K562 (cell line): ENCODE measurements around the gene KRT76. TPM values are rescaled to one million over a fixed set of nuclear protein-coding genes. Genes with fewer than 3 reads are reported as not detected.

Source experiments
- ATAC-seq: fragments of 200-7000 bp; cut with Tn5 transposase; 3 replicates; pipeline ENCODE4 v1.9.1; 2020; ENCODE audit warnings: moderate library complexity
- BruUV-seq: library from RNA; stranded (reverse); fragments of 400-500 nt; replicated peaks from 2 replicates; lab custom pipeline; 2021; lab: Mats Ljungman, UMichigan
- CTCF ChIA-PET: fragments of 300-600 bp; formaldehyde crosslinking; extraction: SDS; loops from one replicate; lab custom pipeline; 2021; ENCODE audit warnings: low intra/inter-chr PET ratio; lab: Yijun Ruan, JAX
- POLR2A ChIA-PET: fragments of 300-600, 350-650 bp; sonication (Branson Sonifier 250); formaldehyde crosslinking; extraction: SDS; loops from one replicate; lab custom pipeline; 2021; ENCODE audit warnings: antibody characterized with exemption, inconsistent platforms; lab: Yijun Ruan, JAX
- DNase-seq, 4 experiments: peaks; one replicate each; pipeline versions ENCODE4 v3.0.0 to v3.0.0-alpha.2; 2011 to 2018; ENCODE audit warnings: low spot score in 3 of 4, mixed read lengths in 3 of 4; ENCODE audit errors: extremely low read depth in 1 of 4
- FAIRE-seq: peaks from 2 replicates; lab custom pipeline; 2011; peaks lifted over from hg19 to GRCh38; lab: Jason Lieb, UNC
- H2AFZ ChIP-seq: 2 replicates; pipeline ENCODE4 v1.6.0; 2011; ENCODE audit warnings: low read depth, low read length, control low read depth, inconsistent platforms
- H3K27ac ChIP-seq: fragments of 200-600 bp; 3 replicates; pipeline ENCODE4 v1.8.0; 2011; ENCODE audit warnings: low read depth, mild to moderate bottlenecking, control low read depth, inconsistent platforms, low read length, moderate library complexity, mixed read lengths; ENCODE audit errors: extremely low read depth
- H3K27me3 ChIP-seq, 2 experiments: fragments of 300-600 bp in 1 of 2; 2 replicates in 1 of 2; 3 replicates in 1 of 2; pipeline versions ENCODE4 v1.6.0 to v1.8.0; 2011; ENCODE audit warnings: inconsistent platforms in 2 of 2, low read length in 2 of 2, mild to moderate bottlenecking in 1 of 2, mixed read lengths in 1 of 2, moderate library complexity in 1 of 2; ENCODE audit not compliant: control insufficient read depth in 2 of 2, insufficient read depth in 2 of 2
- H3K36me3 ChIP-seq: fragments of 300-600 bp; 3 replicates; pipeline ENCODE4 v1.8.0; 2011; ENCODE audit warnings: mild to moderate bottlenecking, low read length, inconsistent platforms; ENCODE audit not compliant: control insufficient read depth, insufficient read depth
- H3K4me1 ChIP-seq, 2 experiments: fragments of 200-600 bp in 1 of 2; replicated peaks in 1 of 2; 2 replicates in 1 of 2; 3 replicates in 1 of 2; pipeline versions ENCODE4 v1.5.1 to v1.8.0; 2011; ENCODE audit warnings: inconsistent platforms in 2 of 2, low read length in 2 of 2, mild to moderate bottlenecking in 1 of 2, mixed read lengths in 1 of 2, moderate library complexity in 1 of 2; ENCODE audit not compliant: control insufficient read depth in 2 of 2, insufficient read depth in 2 of 2
- H3K4me2 ChIP-seq: 2 replicates; pipeline ENCODE4 v1.6.1; 2011; ENCODE audit warnings: low read length, control low read depth, inconsistent platforms, mixed read lengths; ENCODE audit not compliant: insufficient read depth
- H3K4me3 ChIP-seq: fragments of 200-600 bp; sonication (generic), shearing (Covaris generic); 2 replicates; pipeline ENCODE4 v1.5.1; 2016; ENCODE audit warnings: control low read depth, inconsistent platforms
- H3K79me2 ChIP-seq: fragments of 200-600 bp; 3 replicates; pipeline ENCODE4 v1.8.0; 2011; ENCODE audit warnings: low read length, inconsistent platforms; ENCODE audit not compliant: control insufficient read depth, insufficient read depth
- H3K9ac ChIP-seq, 2 experiments: 2 replicates each; pipeline versions ENCODE4 v1.6.0 to v1.6.1; 2011; ENCODE audit warnings: low read depth in 2 of 2, low read length in 2 of 2, control low read depth in 1 of 2, inconsistent platforms in 1 of 2, mild to moderate bottlenecking in 1 of 2, mixed read lengths in 1 of 2; ENCODE audit not compliant: insufficient read depth in 1 of 2
- H3K9me1 ChIP-seq: one replicate; pipeline ENCODE4 v1.6.0; 2011; ENCODE audit warnings: inconsistent platforms, mild to moderate bottlenecking, low read length, moderate library complexity; ENCODE audit not compliant: control insufficient read depth, insufficient read depth
- H3K9me3 ChIP-seq: replicated peaks from 2 replicates; pipeline ENCODE4 v1.5.1; 2011; ENCODE audit warnings: low read depth, low read length, inconsistent platforms; ENCODE audit not compliant: control insufficient read depth, insufficient read depth
- H4K20me1 ChIP-seq: replicated peaks from 2 replicates; pipeline ENCODE4 v1.6.1; 2011; ENCODE audit warnings: low read length, inconsistent platforms, mixed read lengths; ENCODE audit not compliant: control insufficient read depth, insufficient read depth
- ARNT ChIP-seq, 2 experiments: fragments of 450-650 bp; IDR thresholded peaks; 2 replicates each; pipeline ENCODE4 v1.6.1; 2016; ENCODE audit warnings: mild to moderate bottlenecking in 1 of 2
- CTBP1 ChIP-seq: fragments of 450-650 bp; IDR thresholded peaks from 2 replicates; pipeline ENCODE4 v1.6.1; 2016; ENCODE audit warnings: borderline replicate concordance
- ETS2 ChIP-seq: IDR thresholded peaks from 2 replicates; pipeline ENCODE4 v1.6.1; 2016; ENCODE audit warnings: borderline replicate concordance, missing genetic modification characterization, mild to moderate bottlenecking, moderate library complexity, missing compliant biosample characterization; ENCODE audit not compliant: poor library complexity, severe bottlenecking
- GABPB2 ChIP-seq: fragments of 250-450 bp; sonication (Bioruptor Pico); conservative IDR thresholded peaks from 2 replicates; pipeline ENCODE4 v1.5.1; 2021; ENCODE audit warnings: mild to moderate bottlenecking
- HSF4 ChIP-seq: fragments of 250-450 bp; sonication (Bioruptor Pico); IDR thresholded peaks from 2 replicates; pipeline ENCODE4 v2.1.2; 2022; ENCODE audit warnings: mild to moderate bottlenecking, moderate library complexity, borderline replicate concordance
- NCOA4 ChIP-seq: fragments of 450-650 bp; IDR thresholded peaks from 2 replicates; pipeline ENCODE4 v1.6.1; 2018; ENCODE audit warnings: mild to moderate bottlenecking; ENCODE audit not compliant: partially characterized antibody
- POLR2G ChIP-seq: fragments of 200-400 bp; formaldehyde crosslinking; IDR thresholded peaks from 2 replicates; pipeline ENCODE4 v1.6.1; 2017; ENCODE audit warnings: low read depth, mild to moderate bottlenecking, antibody characterized with exemption, low read length, moderate library complexity
- RBFOX2 ChIP-seq: fragments of 200-400 bp; formaldehyde crosslinking; IDR thresholded peaks from 2 replicates; pipeline ENCODE4 v1.6.1; 2017; ENCODE audit warnings: low read depth, mild to moderate bottlenecking, low read length, moderate library complexity
- RNF2 ChIP-seq: sonication (generic); IDR thresholded peaks from 2 replicates; pipeline ENCODE4 v1.6.1; 2016
- SMARCC2 ChIP-seq: fragments of 450-650 bp; IDR thresholded peaks from 2 replicates; pipeline ENCODE4 v1.6.1; 2017; ENCODE audit warnings: antibody characterized with exemption, moderate library complexity, mild to moderate bottlenecking, low read depth
- TRIM28 ChIP-seq: fragments of 450-650 bp; IDR thresholded peaks from 2 replicates; pipeline ENCODE4 v1.6.1; 2017
- ZBED1 ChIP-seq: IDR thresholded peaks from 2 replicates; pipeline ENCODE4 v1.6.1; 2014
- ZNF146 ChIP-seq: IDR thresholded peaks from one replicate; pipeline ENCODE4 v1.6.1; 2018; ENCODE audit warnings: missing compliant biosample characterization; ENCODE audit not compliant: unreplicated experiment
- WGBS: fragments of 100-300 bp; shearing (Covaris generic); methylation state at CpG from one replicate; pipeline ENCODE4 v1.1.6; 2016; ENCODE audit warnings: low coverage, mixed read lengths; ENCODE audit not compliant: insufficient coverage; ENCODE audit errors: missing lambda C conversion rate; 5-methylcytosine and 5-hydroxymethylcytosine counted together
- in situ Hi-C: fragments of 300-500 bp; cut with MboI; formaldehyde crosslinking; loops from 4 replicates; pipeline ENCODE4 v1.15.0; 2018; ENCODE audit warnings: inconsistent platforms, mixed read lengths
- intact Hi-C: fragments of 100-400 bp; cut with micrococcal nuclease; formaldehyde crosslinking; loops from 2 replicates; pipeline ENCODE4 v1.14.2; 2022
- polyA plus RNA-seq, 8 experiments: library from polyadenylated mRNA; depleted of rRNA in 4 of 8; stranded (reverse) in 5 of 8; unstranded in 3 of 8; fragments of >200 nt; fragmentation: Nextera tagmentation in 2 of 8; fragmentation: Illumina TruSeq in 1 of 8; extraction: Ambion mirVana in 2 of 8; extraction: Trizol in 1 of 8; gene quantifications; 2 replicates each; pipeline versions ENCODE4 v1.2.1 to v1.2.3, GENCODE V29; 2011 to 2014; ENCODE audit warnings: inconsistent platforms in 1 of 8, missing spikeins in 1 of 8
- total RNA-seq, 7 experiments: library from RNA; depleted of rRNA in 6 of 7; stranded (reverse); fragments of >200 nt in 6 of 7; fragmentation: Illumina TruSeq in 2 of 7; extraction: Trizol in 2 of 7; gene quantifications; 2 replicates each; pipeline versions ENCODE4 v1.2.1 to v1.2.3, GENCODE V29; 2011 to 2021; ENCODE audit warnings: low replicate concordance in 1 of 7
- TF ChIP-seq, protein P1 (sequence below): fragments of 450-650 bp; formaldehyde crosslinking; IDR thresholded peaks from 2 replicates; pipeline ENCODE4 v1.4.0; 2020; ENCODE audit warnings: mild to moderate bottlenecking, moderate library complexity
- TF ChIP-seq, protein P2 (sequence below), 2 experiments: fragments of 450-650 bp; conservative IDR thresholded peaks; 2 replicates each; pipeline ENCODE4 v1.6.1; 2017; ENCODE audit warnings: mild to moderate bottlenecking in 2 of 2, moderate library complexity in 2 of 2
- TF ChIP-seq, protein P3 (sequence below): fragments of 450-650 bp; formaldehyde crosslinking; IDR thresholded peaks from 2 replicates; pipeline ENCODE4 v1.4.0; 2022; ENCODE audit warnings: missing genetic modification characterization
- TF ChIP-seq, protein P4 (sequence below): IDR thresholded peaks from 2 replicates; pipeline ENCODE4 v1.6.1; 2011; ENCODE audit warnings: borderline replicate concordance, low read depth, mild to moderate bottlenecking, moderate library complexity, low read length; ENCODE audit not compliant: insufficient read depth, poor library complexity, severe bottlenecking

KRT76 gene
- total and polyA plus RNA-seq, 9 of the 15 experiments (the other 6 are each of a cell fraction or from before 2014, with no cell fraction given): not detected

DNA sequence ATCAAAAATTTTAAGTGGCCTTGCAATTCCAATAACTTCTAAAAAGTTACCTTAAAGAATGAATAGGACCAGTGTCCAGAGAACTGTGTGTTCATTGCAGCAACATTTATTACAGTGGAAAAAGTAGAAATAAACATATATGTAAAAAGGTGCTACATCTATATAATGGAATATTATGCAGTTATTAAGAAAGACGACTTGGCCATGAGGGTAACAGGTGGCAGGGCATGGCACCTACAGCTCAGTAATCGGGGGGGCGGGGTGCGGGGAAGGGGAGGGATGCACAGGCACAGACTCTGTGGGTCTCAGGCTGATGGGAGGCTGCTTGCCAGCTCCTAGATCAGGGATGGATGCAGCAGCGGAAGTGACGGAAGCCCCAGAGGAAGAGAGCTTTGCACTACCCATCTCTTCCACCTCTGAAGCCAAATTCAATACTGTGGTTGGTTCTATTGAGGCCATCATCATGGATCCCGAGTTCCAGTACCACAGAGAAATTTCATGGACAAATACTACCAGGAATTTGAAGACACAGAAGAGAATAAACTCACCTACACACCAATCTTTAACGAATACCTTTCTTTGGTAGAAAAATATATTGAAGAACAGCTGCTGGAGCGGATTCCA is 14.0 kb downstream of the KRT76 start:
- BruUV-seq: no TSS peak
- Histone ChIP-seq H3K4me2 (no peak overlapping the region), H4K20me1 (no peaks in the 10 kb centered on the region; the same call in 1 of the 2 replicates), H3K4me1 (no peaks in the 10 kb centered on the region), H3K27me3 (0 out of 5 replicates have a peak, but pooled peaks cover 0 to 7% of the 10 kb centered on the region in 2 experiments), H3K27ac (no peak overlapping the region), H3K9ac (no peak overlapping the region), H3K9me1 (no peaks in the 10 kb centered on the region), H3K36me3 (no peaks in the 10 kb centered on the region), H3K4me3 (no peak overlapping the region), H2AFZ (no peak overlapping the region), H3K79me2 (no peaks in the 10 kb centered on the region), H3K9me3 (peaks cover 3% of the 10 kb centered on the region)
- ChIA-PET CTCF (no interaction called here), POLR2A (interaction anchor here (1.3 kb wide), 1 partner anchor 13 kb away, joined by 4 read pairs; no protein-coding TSS in a partner anchor)
- in situ Hi-C loops (no loop called here), intact Hi-C loops (no loop called here)
- ATAC-seq (no peak), DNase-seq (no peak), FAIRE-seq (no peak)
- WGBS: 0% methylated on average over 9 of the region's 9 CpGs
- TF ChIP-seq ARNT (IDR thresholded peaks at IDR 0.05) (no peak), ETS2 (tag) (no peak), HSF4 (CRISPR knock-in tag) (no peak), SMARCC2 (no peak), GABPB2 (CRISPR knock-in tag) (no peak), RNF2 (no peak), CTBP1 (no peak), TRIM28 (no peak), ZBED1 (no peak), ZNF146 (CRISPR knock-in tag) (no peak), POLR2G (no peak), RBFOX2 (no peak), NCOA4 (no peak)
- TF ChIP-seq, protein P1, sequence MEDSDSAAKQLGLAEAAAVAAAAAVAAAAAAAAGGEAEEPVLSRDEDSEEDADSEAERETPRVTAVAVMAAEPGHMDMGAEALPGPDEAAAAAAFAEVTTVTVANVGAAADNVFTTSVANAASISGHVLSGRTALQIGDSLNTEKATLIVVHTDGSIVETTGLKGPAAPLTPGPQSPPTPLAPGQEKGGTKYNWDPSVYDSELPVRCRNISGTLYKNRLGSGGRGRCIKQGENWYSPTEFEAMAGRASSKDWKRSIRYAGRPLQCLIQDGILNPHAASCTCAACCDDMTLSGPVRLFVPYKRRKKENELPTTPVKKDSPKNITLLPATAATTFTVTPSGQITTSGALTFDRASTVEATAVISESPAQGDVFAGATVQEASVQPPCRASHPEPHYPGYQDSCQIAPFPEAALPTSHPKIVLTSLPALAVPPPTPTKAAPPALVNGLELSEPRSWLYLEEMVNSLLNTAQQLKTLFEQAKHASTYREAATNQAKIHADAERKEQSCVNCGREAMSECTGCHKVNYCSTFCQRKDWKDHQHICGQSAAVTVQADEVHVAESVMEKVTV: no peak
- TF ChIP-seq, protein P2, sequence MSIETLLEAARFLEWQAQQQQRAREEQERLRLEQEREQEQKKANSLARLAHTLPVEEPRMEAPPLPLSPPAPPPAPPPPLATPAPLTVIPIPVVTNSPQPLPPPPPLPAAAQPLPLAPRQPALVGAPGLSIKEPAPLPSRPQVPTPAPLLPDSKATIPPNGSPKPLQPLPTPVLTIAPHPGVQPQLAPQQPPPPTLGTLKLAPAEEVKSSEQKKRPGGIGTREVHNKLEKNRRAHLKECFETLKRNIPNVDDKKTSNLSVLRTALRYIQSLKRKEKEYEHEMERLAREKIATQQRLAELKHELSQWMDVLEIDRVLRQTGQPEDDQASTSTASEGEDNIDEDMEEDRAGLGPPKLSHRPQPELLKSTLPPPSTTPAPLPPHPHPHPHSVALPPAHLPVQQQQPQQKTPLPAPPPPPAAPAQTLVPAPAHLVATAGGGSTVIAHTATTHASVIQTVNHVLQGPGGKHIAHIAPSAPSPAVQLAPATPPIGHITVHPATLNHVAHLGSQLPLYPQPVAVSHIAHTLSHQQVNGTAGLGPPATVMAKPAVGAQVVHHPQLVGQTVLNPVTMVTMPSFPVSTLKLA (conservative IDR thresholded peaks at IDR 0.05): no peak
- TF ChIP-seq, protein P3, sequence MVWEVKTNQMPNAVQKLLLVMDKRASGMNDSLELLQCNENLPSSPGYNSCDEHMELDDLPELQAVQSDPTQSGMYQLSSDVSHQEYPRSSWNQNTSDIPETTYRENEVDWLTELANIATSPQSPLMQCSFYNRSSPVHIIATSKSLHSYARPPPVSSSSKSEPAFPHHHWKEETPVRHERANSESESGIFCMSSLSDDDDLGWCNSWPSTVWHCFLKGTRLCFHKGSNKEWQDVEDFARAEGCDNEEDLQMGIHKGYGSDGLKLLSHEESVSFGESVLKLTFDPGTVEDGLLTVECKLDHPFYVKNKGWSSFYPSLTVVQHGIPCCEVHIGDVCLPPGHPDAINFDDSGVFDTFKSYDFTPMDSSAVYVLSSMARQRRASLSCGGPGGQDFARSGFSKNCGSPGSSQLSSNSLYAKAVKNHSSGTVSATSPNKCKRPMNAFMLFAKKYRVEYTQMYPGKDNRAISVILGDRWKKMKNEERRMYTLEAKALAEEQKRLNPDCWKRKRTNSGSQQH (CRISPR knock-in tag): no peak
- TF ChIP-seq, protein P4, sequence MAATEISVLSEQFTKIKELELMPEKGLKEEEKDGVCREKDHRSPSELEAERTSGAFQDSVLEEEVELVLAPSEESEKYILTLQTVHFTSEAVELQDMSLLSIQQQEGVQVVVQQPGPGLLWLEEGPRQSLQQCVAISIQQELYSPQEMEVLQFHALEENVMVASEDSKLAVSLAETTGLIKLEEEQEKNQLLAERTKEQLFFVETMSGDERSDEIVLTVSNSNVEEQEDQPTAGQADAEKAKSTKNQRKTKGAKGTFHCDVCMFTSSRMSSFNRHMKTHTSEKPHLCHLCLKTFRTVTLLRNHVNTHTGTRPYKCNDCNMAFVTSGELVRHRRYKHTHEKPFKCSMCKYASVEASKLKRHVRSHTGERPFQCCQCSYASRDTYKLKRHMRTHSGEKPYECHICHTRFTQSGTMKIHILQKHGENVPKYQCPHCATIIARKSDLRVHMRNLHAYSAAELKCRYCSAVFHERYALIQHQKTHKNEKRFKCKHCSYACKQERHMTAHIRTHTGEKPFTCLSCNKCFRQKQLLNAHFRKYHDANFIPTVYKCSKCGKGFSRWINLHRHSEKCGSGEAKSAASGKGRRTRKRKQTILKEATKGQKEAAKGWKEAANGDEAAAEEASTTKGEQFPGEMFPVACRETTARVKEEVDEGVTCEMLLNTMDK: no peak
